ENCODE measurements around the gene ERVV-1.

GRCh38 chr19:53015730-53016129, 2.0 kb downstream of the ERVV-1 start:
- TF ChIP-seq POLR2A (IDR thresholded peaks at IDR 0.05) (no peak), POLR2AphosphoS5 (IDR thresholded peaks at IDR 0.05) (no peak)
- TF ChIP-seq, protein P1, sequence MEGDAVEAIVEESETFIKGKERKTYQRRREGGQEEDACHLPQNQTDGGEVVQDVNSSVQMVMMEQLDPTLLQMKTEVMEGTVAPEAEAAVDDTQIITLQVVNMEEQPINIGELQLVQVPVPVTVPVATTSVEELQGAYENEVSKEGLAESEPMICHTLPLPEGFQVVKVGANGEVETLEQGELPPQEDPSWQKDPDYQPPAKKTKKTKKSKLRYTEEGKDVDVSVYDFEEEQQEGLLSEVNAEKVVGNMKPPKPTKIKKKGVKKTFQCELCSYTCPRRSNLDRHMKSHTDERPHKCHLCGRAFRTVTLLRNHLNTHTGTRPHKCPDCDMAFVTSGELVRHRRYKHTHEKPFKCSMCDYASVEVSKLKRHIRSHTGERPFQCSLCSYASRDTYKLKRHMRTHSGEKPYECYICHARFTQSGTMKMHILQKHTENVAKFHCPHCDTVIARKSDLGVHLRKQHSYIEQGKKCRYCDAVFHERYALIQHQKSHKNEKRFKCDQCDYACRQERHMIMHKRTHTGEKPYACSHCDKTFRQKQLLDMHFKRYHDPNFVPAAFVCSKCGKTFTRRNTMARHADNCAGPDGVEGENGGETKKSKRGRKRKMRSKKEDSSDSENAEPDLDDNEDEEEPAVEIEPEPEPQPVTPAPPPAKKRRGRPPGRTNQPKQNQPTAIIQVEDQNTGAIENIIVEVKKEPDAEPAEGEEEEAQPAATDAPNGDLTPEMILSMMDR (IDR thresholded peaks at IDR 0.05): no peak
